Gastroesophageal sphincter (tissue), 3 donors: ENCODE results near the gene HINFP.

ENCODE experiments used
- EP300 ChIP-seq: sonication (generic); formaldehyde crosslinking; IDR thresholded peaks from one replicate; pipeline ENCODE4 v1.6.1; 2017; ENCODE audit warnings: antibody characterized with exemption, mild to moderate bottlenecking
- POLR2A ChIP-seq, 2 donors: fragments of 450-650 bp; IDR thresholded peaks; one replicate each; pipeline ENCODE4 v1.6.1; 2017; ENCODE audit warnings: antibody characterized with exemption in 2 of 2, mild to moderate bottlenecking in 2 of 2, moderate library complexity in 1 of 2
- TF ChIP-seq, protein P1 (sequence below), 4 experiments: fragments of 200-600 bp in 2 of 4; fragments of 450-650 bp in 2 of 4; sonication (generic) in 1 of 4; IDR thresholded peaks; one replicate each; pipeline ENCODE4 v1.5.1; 2017 to 2019; ENCODE audit warnings: antibody characterized with exemption in 4 of 4, mild to moderate bottlenecking in 2 of 4, moderate library complexity in 2 of 4

DNA sequence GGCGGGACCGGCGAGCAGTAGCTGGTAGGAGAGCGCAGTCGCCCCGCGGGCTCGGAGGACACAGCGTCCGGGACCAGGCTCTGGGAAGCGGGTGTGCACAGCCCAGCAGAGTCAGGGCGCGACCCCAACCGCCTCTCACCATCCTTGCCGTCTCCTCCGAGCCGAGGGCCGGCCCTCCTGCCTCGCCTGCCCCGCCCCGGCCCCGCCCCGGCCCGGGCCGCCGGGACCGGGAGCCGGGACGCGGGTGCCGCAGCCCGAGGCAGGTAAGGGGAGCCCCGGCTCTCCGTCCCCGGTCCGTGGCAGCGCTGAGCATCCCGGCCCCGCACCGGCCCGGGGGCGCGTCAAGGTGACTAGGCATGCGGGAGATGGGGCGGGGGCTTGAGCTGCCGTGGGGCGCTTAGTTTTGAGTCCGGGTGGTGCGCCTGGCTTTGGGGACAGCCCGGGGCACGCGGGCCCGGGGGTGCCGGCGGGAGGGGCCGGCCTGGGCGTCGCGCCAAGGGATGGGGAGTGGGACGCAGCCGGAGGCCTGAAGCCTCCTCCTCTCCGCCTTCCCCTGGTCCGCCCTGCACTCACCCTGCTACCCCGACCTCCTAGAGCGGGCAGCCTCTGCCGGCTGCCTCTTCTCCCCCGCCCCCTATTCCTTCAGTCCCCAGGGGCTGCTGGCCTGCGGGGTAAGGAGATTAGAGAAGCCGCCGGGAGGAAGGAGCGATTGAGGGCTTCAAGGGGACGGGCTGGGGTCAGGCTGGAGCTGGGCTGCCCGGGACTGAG lies 27.8 kb downstream of the HINFP start, which contains the start of gene ABCG4:
- TF ChIP-seq, protein P1, sequence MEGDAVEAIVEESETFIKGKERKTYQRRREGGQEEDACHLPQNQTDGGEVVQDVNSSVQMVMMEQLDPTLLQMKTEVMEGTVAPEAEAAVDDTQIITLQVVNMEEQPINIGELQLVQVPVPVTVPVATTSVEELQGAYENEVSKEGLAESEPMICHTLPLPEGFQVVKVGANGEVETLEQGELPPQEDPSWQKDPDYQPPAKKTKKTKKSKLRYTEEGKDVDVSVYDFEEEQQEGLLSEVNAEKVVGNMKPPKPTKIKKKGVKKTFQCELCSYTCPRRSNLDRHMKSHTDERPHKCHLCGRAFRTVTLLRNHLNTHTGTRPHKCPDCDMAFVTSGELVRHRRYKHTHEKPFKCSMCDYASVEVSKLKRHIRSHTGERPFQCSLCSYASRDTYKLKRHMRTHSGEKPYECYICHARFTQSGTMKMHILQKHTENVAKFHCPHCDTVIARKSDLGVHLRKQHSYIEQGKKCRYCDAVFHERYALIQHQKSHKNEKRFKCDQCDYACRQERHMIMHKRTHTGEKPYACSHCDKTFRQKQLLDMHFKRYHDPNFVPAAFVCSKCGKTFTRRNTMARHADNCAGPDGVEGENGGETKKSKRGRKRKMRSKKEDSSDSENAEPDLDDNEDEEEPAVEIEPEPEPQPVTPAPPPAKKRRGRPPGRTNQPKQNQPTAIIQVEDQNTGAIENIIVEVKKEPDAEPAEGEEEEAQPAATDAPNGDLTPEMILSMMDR (IDR thresholded peaks at IDR 0.05), result no peak
- TF ChIP-seq POLR2A (IDR thresholded peaks at IDR 0.05) (no peak), EP300 (no peak)
